H1 (cell line): ENCODE measurements around the gene HES4. TPM values are rescaled to one million over a fixed set of nuclear protein-coding genes. Genes with fewer than 3 reads are reported as not detected.

Experiments
- CHD2 ChIP-seq: IDR thresholded peaks from 2 replicates; pipeline ENCODE4 v1.6.1; 2012; ENCODE audit warnings: low read length, improper control_type of control experiment
- CREB1 ChIP-seq: IDR thresholded peaks from 2 replicates; pipeline ENCODE4 v1.6.1; 2012; ENCODE audit warnings: inconsistent platforms
- EP300 ChIP-seq, 2 experiments: IDR thresholded peaks; 1 replicate in 1 of 2; 2 replicates in 1 of 2; pipeline ENCODE4 v1.6.1; 2011 to 2012; ENCODE audit warnings: low read depth in 2 of 2, low read length in 2 of 2, mild to moderate bottlenecking in 2 of 2, borderline replicate concordance in 1 of 2, inconsistent platforms in 1 of 2, moderate library complexity in 1 of 2
- KDM4A ChIP-seq: IDR thresholded peaks from one replicate; pipeline ENCODE4 v1.7.1; 2012; ENCODE audit warnings: low read depth, mild to moderate bottlenecking, moderate library complexity, low read length, inconsistent platforms; ENCODE audit not compliant: severe bottlenecking
- NANOG ChIP-seq: IDR thresholded peaks from 2 replicates; pipeline ENCODE4 v1.6.1; 2011; ENCODE audit warnings: low read length, low read depth, mild to moderate bottlenecking, inconsistent platforms; ENCODE audit not compliant: insufficient read depth, poor library complexity, severe bottlenecking
- PHF8 ChIP-seq: fragments of 200-600 bp; sonication (generic); conservative IDR thresholded peaks from 2 replicates; pipeline ENCODE4 v1.7.1; 2012; ENCODE audit warnings: low read depth, mild to moderate bottlenecking, inconsistent platforms, low read length, moderate library complexity
- POLR2A ChIP-seq, 2 experiments: IDR thresholded peaks; 1 replicate in 1 of 2; 2 replicates in 1 of 2; pipeline ENCODE4 v1.6.1; 2011; ENCODE audit warnings: low read depth in 2 of 2, low read length in 2 of 2, mild to moderate bottlenecking in 2 of 2; ENCODE audit errors: control extremely low read depth in 1 of 2
- POLR2AphosphoS5 ChIP-seq: IDR thresholded peaks from 2 replicates; pipeline ENCODE4 v1.6.1; 2011; ENCODE audit warnings: low read depth, low read length
- SP1 ChIP-seq: IDR thresholded peaks from 2 replicates; pipeline ENCODE4 v1.6.1; 2011; ENCODE audit warnings: low read depth, low read length
- SUZ12 ChIP-seq: fragments of 200-600 bp; sonication (generic); IDR thresholded peaks from 2 replicates; pipeline ENCODE4 v1.6.1; 2012; ENCODE audit warnings: mild to moderate bottlenecking, inconsistent platforms, low read length, moderate library complexity, mixed read lengths
- TAF1 ChIP-seq: IDR thresholded peaks from 2 replicates; pipeline ENCODE4 v1.6.1; 2011; ENCODE audit warnings: mild to moderate bottlenecking, low read depth, low read length
- polyA plus RNA-seq, 7 experiments: library from polyadenylated mRNA; depleted of rRNA in 3 of 7; stranded (reverse) in 5 of 7; unstranded in 2 of 7; fragments of >200 nt in 5 of 7; fragments of 200-250 nt in 2 of 7; gene quantifications; 1 replicate in 5 of 7; 2 replicates in 1 of 7; 4 replicates in 1 of 7; pipeline versions ENCODE4 v1.2.1 to v1.2.3, GENCODE V29; 2011 to 2013; ENCODE audit warnings: missing spikeins in 2 of 7, mixed read lengths in 2 of 7
- total RNA-seq: library from RNA; stranded (reverse); fragmentation: NEBNext Ultra II Directional; extraction: Animal tissue kit (Norgen Biotek cat#: 25700); gene quantifications from 2 replicates; pipeline ENCODE4 v1.2.1, GENCODE V29; 2021
- TF ChIP-seq, protein P1 (sequence below), 3 experiments: IDR thresholded peaks; 1 replicate in 2 of 3; 2 replicates in 1 of 3; pipeline versions ENCODE4 v1.5.1 to v1.6.1; 2011; ENCODE audit warnings: low read length in 3 of 3, mild to moderate bottlenecking in 3 of 3, inconsistent platforms in 2 of 3, low read depth in 1 of 3, moderate library complexity in 1 of 3; ENCODE audit not compliant: insufficient read depth in 1 of 3; ENCODE audit errors: control extremely low read depth in 1 of 3
- TF ChIP-seq, protein P2 (sequence below): IDR thresholded peaks from 2 replicates; pipeline ENCODE4 v1.6.1; 2012; ENCODE audit warnings: inconsistent platforms

The HES4 gene
- total and polyA plus RNA-seq, 2 of the 8 experiments (the other 6 are each of a cell fraction or from before 2014, with no cell fraction given), result 2.8 to 3.5 TPM

DNA sequence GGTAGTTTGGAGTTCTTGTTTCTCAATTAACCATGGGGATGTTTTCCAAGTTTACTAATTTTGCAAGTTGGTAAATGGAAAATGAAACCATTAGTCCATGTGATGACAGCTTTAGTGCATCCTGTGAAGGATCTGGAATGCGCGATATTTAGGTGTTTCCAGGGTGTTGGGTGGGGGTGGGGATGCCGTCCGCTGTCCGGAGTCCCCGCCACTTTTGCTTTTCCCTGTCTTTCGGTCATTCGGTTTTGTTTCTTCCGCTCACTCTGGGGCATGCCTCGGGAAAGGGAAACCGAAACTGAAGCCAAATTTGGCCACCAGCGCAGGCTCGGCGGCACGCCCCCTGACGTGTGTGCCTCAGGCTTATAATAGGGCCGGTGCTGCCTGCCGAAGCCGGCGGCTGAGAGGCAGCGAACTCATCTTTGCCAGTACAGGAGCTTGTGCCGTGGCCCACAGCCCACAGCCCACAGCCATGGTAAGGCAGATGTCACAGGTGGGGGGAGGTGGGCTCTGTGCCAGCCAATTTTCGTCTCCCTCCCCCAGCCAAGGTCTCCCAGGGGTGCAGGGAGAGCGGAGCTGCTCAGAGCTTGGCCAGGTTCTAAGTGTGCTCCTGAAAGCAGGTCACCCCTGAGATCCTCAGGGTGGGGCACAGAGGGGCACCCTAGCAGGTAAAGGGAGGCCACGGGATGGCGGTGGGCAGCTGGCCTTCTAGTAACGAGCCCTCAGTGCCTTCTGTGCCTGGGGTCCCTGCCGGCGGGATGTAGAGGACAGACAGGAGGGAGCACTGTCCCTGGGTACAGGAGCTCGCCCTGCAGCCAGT lies 13.4 kb upstream of the HES4 start, which contains the start of gene ISG15 (continued):
- TF ChIP-seq, protein P1, sequence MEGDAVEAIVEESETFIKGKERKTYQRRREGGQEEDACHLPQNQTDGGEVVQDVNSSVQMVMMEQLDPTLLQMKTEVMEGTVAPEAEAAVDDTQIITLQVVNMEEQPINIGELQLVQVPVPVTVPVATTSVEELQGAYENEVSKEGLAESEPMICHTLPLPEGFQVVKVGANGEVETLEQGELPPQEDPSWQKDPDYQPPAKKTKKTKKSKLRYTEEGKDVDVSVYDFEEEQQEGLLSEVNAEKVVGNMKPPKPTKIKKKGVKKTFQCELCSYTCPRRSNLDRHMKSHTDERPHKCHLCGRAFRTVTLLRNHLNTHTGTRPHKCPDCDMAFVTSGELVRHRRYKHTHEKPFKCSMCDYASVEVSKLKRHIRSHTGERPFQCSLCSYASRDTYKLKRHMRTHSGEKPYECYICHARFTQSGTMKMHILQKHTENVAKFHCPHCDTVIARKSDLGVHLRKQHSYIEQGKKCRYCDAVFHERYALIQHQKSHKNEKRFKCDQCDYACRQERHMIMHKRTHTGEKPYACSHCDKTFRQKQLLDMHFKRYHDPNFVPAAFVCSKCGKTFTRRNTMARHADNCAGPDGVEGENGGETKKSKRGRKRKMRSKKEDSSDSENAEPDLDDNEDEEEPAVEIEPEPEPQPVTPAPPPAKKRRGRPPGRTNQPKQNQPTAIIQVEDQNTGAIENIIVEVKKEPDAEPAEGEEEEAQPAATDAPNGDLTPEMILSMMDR (IDR thresholded peaks at IDR 0.05; ENCODE audit: control extremely low read depth in 1 of 3, insufficient read depth in 1 of 3, low read depth in 1 of 3, low read length in 3 of 3), result no peak
- TF ChIP-seq KDM4A, result peak; percentile 57
- peak in 1 of 2 experiments; percentile 53; a peak in 1 of 3 replicates for TF ChIP-seq POLR2A (IDR thresholded peaks at IDR 0.05; ENCODE audit: control extremely low read depth in 1 of 2, low read depth in 2 of 2, low read length in 2 of 2)
- peak; percentile 61; the same call in 1 of the 2 replicates for TF ChIP-seq CREB1
- TF ChIP-seq, protein P2, sequence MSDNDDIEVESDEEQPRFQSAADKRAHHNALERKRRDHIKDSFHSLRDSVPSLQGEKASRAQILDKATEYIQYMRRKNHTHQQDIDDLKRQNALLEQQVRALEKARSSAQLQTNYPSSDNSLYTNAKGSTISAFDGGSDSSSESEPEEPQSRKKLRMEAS, result 0 out of 2 replicates have a peak, but pooled peaks have one; percentile 23
- TF ChIP-seq NANOG, result no peak
- no peak for TF ChIP-seq EP300 (IDR thresholded peaks at IDR 0.05; ENCODE audit: borderline replicate concordance in 1 of 2, low read depth in 2 of 2, low read length in 2 of 2)
- peak; percentile 55; the same call in 1 of the 2 replicates for TF ChIP-seq TAF1
- 0 out of 2 replicates have a peak, but pooled peaks have one; percentile 18 for TF ChIP-seq CHD2
- TF ChIP-seq POLR2AphosphoS5, result peak; percentile 23; the same call in 1 of the 2 replicates
- TF ChIP-seq PHF8, result peak; percentile 51; the same call in 1 of the 2 replicates
- no peak for TF ChIP-seq SUZ12
- 0 out of 2 replicates have a peak, but pooled peaks have one; percentile 28 for TF ChIP-seq SP1
